DLD1 (cell line): ENCODE measurements around the gene PLEKHA6.
"Not testable (repeated sequence)": the region's sequence is repeated elsewhere in the genome, so short reads cannot be mapped to it uniquely, and the experiment has no call there.

ENCODE experiments used
- in situ Hi-C: cut with HindIII; loops from 2 replicates; pipeline ENCODE4 v1.10.0; 2017; ENCODE audit warnings: low sequenced_read_pairs

The PLEKHA6 gene

DNA sequence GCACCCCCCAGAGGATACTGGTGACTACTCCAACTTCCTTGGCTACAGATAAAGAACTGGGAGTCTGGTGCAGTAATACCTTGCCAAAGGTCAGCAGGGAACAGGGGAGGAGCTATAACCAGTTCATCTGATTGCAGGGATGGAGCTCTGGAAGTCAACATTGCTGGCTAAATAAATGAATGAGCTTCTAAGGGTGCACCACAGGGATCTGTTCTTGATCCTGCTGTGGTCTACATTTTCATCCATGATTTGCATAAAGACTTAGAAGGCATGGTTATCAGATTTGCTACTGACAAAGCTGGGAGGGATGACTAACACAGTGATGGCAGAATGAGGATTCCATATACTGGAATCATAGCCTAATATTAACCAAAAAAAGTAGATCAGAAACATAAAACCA is 18.3 kb downstream of the PLEKHA6 start:
- in situ Hi-C loops: no loop called here

DNA sequence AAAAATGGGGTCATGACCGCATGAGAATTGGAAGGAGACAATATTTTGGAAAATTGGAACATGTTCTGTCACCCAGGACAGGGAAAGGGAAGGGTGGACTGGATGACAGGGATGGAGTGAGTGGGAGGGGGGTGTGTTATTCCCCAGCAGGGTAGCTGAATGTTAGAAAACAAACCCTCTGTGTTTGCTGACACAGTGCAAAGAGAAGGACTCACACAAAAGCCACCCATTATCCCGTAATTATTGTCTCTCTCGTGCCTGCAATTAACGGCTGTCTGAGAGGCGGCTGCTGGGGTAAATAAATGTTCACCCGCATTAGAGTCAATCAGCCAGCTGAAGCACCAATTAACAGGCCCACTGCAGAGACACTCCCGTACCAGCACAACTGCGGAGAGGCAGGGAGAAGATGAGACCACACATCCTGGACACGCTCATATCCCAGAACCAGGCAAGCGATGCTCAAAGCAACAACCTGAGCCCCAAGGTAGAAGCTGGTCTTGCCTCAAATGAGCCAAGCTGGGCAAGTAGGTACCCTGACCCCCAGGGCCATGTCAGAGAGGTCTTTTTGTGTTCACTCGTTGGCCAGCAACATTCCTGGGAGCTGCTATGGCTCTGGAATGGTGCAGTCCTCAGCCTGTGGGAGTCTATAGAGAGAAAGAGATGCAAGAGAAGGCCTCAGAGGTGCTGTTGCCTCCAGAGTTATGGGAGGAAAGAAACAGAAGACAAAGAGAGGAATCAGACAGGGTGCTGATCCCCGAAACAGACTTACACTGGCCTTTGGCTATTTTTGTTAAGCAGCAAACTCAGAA is 19.4 kb downstream of the PLEKHA6 start:
- in situ Hi-C loops: no loop called here

DNA sequence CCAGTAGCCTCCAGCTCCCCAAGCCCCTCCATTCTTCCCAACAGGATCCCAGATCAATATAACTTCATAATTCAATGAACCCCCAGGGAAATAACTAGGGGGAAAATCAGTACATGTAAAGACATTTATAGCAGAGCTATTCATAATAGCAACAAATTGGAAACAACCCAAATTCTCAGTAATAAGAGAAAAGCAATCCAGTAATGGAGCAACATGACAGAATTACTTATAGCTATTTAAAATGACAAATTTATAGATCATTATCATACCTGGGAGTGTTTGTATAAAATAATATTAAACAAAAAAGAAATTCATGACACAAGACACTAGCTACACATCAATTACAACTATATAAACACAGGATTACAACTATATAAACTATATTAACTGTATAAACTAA is 20.2 kb downstream of the PLEKHA6 start:
- in situ Hi-C loops: no loop called here

DNA sequence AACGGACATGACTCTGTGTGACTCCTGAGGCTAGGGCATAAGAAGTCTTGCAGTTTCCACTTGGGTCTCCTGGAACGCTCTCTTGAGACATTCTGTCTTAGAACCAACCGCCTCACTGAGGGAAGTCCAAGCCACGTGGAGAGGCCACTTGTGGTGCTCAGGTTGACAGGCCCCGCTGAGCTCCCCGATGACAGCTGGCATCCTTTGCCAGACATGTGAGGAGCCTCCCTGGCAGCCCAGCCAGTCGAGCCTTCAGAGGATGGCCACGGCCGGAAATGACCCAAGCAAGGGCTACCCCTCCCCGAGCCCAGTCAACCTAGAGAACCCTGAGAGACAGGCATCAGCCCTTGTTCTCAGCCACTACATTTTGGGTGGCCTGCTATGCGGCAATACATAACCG is 20.7 kb downstream of the PLEKHA6 start:
- in situ Hi-C loops: no loop called here

DNA sequence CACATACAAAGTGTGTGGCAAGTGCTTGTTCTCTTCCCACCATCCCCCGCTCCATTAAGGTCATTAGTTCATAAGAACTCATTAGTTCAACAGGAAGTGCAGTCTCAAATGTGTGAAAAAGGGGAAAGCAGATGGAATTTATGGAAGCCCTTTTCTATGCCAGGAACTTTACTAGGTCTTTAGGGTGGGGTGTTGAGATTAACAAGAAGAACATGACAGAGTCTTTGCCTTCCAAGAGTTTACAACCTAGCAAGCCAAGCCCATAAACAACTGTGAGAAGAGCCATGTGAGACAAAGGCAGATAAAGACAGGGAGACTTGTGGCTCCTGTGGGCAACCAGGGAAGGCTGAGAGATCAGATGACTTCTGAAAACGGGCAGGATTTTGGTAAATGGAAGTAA is 21.4 kb downstream of the PLEKHA6 start:
- in situ Hi-C loops: no loop called here

DNA sequence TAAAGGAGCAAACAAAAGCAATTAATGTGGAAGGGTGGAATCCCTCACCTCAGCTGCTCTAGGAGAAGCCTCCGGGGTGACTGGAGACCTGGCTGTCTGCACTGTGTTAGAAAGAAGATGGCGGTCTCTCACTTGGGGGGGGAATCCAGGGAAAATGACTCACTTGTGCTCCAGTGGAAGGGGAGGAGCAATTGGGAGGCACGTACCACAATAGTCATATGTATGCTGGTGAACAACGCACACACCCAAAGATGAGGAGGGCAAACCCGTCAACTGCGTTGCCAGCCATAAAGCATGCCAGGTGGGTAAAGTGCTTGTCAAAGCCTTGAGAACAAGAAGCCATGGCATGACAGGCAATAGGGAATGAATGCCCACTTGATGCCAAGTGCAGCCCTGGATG is 22.1 kb downstream of the PLEKHA6 start:
- in situ Hi-C loops: no loop called here

DNA sequence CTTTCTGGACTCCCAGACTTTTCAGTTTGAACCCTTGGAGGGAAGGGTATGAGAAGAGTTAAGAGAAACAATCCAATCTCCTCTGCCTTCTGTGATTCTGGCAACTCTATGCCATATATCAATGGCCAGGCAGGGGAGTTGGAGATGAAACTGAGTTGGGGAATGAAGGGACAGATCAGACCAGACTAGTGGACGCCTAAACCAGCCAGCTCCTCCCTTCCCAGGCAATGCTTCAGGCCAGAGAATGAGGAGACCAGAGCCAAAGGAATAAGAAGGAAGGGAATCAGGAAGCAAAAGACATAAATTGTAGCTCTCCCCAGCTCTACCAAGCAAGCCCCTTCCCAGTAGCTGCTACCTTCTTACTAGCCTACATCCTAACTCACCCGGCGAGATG is 22.7 kb downstream of the PLEKHA6 start:
- in situ Hi-C loops: no loop called here

DNA sequence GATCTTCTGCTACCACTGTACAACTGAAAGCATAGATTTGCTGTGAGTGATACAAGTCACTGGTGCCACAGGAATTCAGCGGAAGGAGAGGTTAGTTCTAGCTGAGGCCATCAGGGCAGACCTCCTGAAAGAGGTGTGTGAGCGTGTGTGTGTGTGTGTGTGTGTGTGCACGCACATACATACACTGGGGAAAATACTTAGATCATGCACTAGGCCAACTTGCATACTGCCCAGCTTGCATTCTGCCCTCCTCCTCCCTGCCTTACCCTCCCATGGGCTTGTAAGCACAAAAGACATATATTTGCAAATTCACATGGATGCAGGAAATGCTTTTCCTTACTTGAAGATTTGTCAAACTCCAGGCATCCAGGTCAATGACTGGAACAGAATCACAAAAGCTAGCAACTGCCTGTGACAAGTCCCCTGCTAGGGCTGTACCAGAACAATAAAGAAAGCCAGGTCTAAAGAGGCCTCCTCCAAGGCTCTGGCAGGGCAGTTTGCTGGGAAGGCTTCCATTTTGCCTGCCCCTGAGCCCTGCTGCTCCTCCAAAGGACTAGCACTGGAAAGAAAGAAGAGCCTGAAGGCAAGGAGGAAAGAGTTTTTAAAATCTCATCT is 23.2 kb downstream of the PLEKHA6 start:
- in situ Hi-C loops: no loop called here

DNA sequence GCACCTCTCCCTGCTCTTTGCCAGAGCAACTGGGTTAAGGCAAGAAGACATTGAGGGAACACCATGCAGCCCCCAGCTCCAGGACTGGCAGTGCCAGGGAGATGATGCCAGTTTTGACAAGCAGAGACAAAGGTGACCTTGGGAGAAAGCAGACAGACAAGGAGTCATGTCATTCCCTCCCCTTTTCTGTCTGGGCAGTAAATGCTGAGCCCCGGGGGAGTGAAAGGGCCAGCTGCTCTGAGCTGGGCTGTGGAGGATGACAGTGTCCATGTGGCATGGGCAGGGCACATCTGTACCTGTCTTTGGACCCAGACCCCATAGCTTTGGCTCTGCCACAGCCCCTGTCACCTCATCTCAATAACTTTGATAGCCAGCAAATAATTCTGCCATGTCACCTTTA is 24.2 kb downstream of the PLEKHA6 start:
- in situ Hi-C loops: no loop called here

DNA sequence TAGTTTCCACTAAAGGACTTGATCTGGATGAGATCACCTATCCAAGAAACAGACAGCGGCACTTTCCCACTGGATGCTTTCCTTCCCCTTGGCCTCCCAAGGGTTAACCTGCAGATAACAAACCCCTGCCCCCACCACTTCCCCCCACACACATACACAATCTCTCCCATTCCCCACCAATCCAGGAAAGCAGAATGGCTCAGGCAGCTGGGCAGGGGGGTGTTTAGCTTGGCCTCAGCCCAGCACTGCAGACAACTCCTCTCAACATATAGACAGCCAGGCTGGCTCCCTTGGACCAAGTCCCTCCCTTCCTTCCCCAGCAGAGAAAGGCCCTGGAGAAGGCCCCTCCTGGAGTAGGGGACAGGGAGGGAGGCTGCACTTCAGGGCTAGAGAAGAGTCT is 24.6 kb downstream of the PLEKHA6 start:
- in situ Hi-C loops: no loop called here

DNA sequence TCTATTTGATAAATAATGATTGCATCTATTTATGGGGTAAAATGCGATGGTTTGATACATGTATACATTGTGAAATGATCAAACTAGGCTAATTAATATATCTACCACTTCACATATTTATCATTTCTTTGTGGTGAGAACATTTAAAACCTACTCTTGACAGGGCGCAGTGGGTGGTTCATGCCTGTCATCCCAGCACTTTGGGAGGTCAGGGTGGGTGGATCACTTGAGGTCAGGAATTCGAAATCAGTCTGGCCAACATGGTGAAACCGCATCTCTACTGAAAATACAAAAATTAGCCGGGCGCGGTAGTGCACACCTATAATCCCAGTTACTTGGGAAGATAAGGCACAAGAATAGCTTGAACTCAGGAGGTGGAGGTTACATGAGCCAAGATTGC is 25.3 kb downstream of the PLEKHA6 start:
- in situ Hi-C loops: no loop called here

DNA sequence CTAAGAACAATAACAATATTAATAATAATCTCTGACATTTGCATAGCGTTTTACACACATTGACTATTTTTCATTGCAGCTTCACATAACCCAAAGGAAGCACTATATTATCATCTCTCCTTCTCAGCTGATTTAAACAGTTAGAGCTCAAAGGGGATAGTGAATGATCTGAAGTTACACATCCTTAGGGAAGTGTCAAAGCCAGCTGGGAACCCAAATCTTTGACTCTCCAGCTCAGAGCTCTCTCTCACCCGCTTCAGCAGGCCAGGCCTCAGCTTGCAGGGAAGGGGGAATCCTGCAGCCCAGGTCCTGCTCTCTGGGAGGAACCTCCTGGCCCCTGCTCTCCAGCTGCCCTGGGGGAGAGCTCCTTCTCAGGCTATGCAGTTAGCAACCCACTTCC is 26.3 kb downstream of the PLEKHA6 start:
- in situ Hi-C loops: no loop called here

DNA sequence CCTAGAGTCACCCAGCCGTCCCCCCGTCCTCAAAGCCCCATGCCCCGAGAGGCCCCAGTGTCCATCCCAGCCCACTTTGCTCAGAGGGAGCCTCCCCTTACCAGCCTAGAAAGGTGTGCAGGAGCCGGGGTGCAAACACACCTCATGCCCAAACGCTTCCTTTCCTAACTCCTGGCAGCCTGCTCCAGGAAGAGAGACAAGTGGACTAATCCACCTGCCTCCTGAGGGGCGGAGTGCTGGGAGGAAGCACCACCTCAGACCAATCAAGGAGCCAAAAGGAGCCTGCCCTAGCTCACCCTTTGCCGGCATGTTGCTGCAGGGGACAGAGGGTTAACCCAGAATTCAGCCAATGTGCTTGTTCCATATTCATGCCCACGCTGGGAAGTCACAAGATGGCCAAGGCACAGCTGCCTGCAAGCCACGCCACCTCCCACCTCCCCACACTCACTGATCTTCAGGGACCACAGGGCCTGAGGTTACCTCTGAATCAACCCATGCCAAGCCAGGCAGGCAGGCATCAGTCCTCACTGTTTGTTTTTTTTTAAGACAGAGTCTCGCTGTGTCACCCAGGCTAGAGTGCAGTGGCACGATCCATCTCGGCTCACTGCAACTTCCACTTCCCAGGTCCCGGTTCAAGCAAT is 27.8 kb downstream of the PLEKHA6 start:
- in situ Hi-C loops: no loop called here

DNA sequence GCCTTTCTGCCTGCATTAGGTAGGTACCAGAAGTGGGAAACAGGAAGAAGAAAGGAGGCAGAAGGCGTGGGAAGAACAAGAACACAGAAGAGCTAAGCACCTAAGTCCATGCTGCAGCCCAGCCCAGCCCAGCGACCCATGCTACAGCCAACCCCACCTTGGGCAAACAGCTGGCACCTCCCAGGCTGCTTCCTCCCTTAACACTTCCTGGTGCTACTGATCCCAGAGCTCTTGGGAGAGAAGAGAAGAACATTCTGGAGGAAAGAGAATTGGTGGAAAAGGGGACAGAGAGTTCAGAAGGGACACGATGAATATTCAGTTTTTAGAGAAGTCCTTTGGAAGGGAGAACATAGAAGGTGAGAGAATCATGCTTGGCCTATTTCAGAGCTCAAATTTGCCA is 28.5 kb downstream of the PLEKHA6 start:
- in situ Hi-C loops: no loop called here

DNA sequence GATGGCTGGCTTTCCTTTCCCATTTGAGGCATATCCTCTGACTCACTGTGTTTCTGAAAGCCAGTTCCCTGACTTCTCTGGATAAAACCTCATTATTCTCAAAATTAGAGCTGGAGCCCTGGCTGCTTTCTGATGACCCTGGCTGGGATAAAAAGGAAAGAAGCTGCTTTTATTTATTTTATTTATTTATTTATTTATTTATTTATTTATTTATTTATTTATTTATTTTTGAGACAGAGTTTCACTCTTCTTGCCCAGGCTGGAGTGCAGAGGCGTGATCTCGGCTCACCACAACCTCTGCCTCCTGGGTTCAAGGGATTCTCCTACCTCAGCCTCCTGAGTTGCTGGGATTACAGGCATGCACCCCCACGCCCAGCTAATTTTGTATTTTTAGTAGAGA is 31.9 kb downstream of the PLEKHA6 start:
- in situ Hi-C loops: not testable (repeated sequence)

DNA sequence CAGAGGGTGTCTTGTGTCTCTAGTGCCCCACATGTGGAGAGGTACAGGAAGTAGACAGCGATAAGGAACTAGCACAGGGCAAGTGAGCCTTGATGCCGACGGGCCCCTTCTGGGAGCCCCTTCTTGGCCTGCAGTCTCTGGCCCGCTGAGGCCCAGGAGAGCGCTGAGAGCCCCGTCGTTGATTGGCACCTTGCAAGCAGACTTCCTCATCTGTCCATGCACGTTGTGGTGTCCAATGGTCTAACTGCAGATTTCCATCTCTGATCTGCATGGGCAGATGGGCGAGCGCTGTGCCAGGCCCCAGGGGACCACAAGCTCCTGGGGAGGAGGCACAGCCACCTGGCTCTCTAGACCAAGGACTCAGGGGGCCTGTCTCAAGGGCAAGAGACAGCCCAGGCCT is 32.4 kb downstream of the PLEKHA6 start:
- in situ Hi-C loops: no loop called here

DNA sequence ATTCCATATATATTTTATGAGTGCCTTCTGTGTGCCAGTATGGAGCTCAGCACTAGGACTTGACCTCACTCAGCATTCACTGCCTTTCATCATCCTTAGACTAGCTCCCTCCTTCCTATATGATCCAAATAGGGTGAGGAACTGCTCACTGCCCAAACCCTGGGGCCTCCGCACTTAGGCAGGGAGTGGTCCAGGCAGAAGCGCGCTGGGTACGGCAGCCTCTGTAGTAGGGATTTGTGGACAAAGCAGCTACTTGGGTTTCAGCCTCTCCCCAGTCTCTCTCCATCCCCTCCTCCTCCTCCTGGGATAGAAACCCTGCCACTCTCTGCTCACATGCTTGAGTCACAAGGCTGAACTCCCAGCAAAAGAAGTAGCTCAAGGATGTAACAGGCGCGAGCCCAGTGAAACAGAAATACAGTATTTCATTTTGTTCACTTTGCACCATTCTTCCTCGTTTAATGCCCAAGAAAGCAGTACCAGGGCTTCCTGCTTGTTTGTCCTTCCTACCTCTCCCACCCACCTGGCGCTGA is 32.9 kb downstream of the PLEKHA6 start:
- in situ Hi-C loops: no loop called here

DNA sequence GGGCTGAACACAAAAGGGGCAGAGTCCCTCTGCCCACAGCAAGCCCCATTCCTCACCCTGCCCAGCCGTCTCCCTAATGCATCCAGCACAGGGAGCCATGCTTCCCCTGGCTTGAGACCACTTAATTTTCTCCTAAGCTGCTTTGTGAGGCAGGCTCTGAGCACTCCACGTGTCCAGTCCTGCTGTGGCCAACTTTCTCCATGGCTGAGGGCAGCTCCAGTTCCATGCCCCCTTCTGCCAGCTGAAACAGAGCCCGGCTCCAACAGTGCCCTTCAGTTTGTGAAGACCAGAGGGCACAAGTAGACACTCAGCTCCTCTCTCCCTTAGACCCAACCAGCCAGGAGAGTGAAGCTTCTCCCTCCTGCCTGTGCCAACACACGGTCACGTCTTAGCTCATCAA is 33.8 kb downstream of the PLEKHA6 start:
- in situ Hi-C loops: no loop called here

DNA sequence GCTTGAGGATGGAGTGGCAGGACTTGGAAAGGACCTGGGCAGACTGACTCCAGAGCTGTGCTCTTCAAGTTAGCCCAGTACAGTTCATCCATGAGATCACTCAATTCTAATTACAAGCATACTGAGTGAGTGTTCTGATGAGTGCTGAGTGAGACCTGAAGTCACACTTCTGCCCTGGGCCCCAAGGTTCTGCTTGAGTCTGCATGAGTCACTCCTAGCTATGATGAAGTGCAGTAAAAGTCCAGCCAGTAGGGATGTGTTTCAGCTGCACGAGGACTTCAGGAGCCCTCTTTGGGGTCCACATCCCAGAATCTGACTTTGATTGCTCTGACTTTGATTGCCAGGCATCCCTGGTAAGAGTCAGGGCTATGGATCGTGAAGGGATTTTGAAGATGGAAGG is 35.8 kb downstream of the PLEKHA6 start:
- in situ Hi-C loops: no loop called here

DNA sequence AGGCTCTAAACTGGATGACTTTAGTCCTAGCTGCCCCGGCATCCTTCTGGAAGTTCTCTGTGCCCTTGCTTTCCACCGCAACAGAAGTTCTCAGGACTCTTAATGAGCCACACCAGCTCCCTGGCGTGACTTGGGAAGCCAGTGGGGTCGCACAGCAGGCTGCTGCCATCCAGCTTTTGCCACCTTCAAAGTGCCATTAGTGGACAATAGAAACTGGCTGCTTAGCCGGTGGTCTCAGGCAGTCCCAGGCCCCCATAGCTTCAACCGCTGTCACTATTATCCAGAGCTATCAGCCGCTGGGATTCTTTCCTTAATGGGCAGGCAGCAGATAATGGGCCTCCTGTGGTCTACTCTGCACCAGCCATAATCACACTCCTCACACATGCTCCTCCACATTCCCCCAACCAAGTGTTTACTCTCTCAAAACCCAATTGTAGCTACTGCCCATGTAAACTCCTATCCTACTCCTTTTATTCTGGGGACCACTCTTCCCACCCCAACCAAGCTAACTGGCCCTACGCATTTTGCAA is 37.3 kb downstream of the PLEKHA6 start:
- in situ Hi-C loops: no loop called here

DNA sequence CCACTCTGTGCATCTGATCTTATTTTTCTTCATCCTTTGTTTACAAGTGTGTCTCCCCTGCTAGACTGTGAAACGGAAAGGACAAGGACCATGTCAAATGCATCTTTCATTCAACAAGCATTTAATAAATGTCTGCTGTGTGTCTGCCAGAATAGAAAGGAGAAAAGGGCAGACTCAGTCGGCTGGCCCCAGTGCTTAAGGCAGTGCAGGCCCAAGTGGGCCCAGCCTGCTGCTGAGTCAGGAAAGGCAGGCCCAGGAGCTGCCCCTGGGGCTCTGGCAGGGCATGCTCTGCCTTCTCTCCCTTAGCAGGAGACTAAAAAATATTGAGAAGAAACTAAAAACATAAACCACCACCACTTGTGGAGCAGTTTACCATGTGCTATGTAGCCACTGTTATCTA is 38.1 kb downstream of the PLEKHA6 start:
- in situ Hi-C loops: no loop called here

DNA sequence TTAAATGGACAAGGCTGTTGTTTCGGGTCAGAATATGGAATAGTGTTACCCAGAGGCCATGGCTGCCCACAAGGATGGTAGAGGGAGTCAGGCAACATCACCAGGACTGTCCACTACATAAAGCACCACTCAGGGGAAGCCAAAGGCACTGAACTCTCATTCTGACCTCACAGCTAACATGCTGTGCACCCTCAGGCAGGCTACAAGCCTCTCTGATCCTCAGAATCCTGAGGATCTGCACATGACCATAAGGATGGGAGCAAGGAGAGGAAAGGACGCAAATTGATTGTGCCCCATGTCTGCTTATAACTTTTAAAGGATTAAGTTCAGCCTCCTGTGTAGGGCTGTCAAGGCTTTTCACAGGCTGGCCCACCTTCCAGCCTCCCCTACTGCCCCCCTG is 38.7 kb downstream of the PLEKHA6 start:
- in situ Hi-C loops: no loop called here
